Heart right ventricle (tissue), 16 donors: Measurements from ENCODE around the gene CALCOCO1. TPM values are rescaled to one million over a fixed set of nuclear protein-coding genes. Genes with fewer than 3 reads are reported as not detected.
A peak's percentile ranks its signal among the peaks of the same experiment; 100 is the strongest.

Experiments
- ATAC-seq, 8 donors: fragments of 200-7000 bp; cut with Tn5 transposase; one replicate each; pipeline ENCODE4 v1.9.1; 2020; ENCODE audit warnings: mild to moderate bottlenecking in 8 of 8, moderate library complexity in 8 of 8, moderate number of reproducible peaks in 1 of 8
- DNase-seq, 2 donors: peaks; one replicate each; pipeline ENCODE4 v3.0.0-alpha.2; 2020
- H3K27ac ChIP-seq, 10 donors: fragments of 200-600 bp; sonication (generic) in 2 of 10; one replicate each; pipeline versions ENCODE4 v1.5.0 to v1.8.0; 2020 to 2022; ENCODE audit warnings: mild to moderate bottlenecking in 3 of 10
- H3K27me3 ChIP-seq, 7 donors: fragments of 200-600 bp; one replicate each; pipeline ENCODE4 v1.8.0; 2021 to 2022; ENCODE audit warnings: mild to moderate bottlenecking in 2 of 7
- H3K36me3 ChIP-seq, 9 donors: fragments of 200-600 bp; sonication (generic) in 1 of 9; one replicate each; pipeline versions ENCODE4 v1.5.0 to v1.8.0; 2020 to 2022; ENCODE audit warnings: mild to moderate bottlenecking in 2 of 9
- H3K4me1 ChIP-seq, 9 donors: fragments of 200-600 bp; sonication (generic) in 1 of 9; one replicate each; pipeline versions ENCODE4 v1.5.0 to v1.8.0; 2020 to 2022; ENCODE audit warnings: mild to moderate bottlenecking in 4 of 9
- H3K4me3 ChIP-seq, 10 donors: fragments of 200-600 bp; sonication (generic) in 2 of 10; one replicate each; pipeline versions ENCODE4 v1.5.0 to v1.8.0; 2020 to 2022; ENCODE audit warnings: mild to moderate bottlenecking in 7 of 10, moderate library complexity in 2 of 10
- H3K9me3 ChIP-seq, 11 donors: fragments of 200-600 bp in 10 of 11; sonication (generic) in 2 of 11; one replicate each; pipeline versions ENCODE4 v1.5.0 to v1.8.0; 2013 to 2022; ENCODE audit warnings: mild to moderate bottlenecking in 2 of 11, control low read depth in 1 of 11, moderate library complexity in 1 of 11
- WGBS, 2 donors: extraction: QIAGEN DNeasy Blood & Tissue Kit; methylation state at CpG; one replicate each; pipeline ENCODE4 v1.1.7; 2013; ENCODE audit warnings: inconsistent platforms in 1 of 2; 5-methylcytosine and 5-hydroxymethylcytosine counted together
- intact Hi-C, 10 donors: fragments of 100-400 bp; cut with DNase I; formaldehyde crosslinking; loops; one replicate each; pipeline versions ENCODE4 v1.11.1 to v1.14.2; 2022
- polyA plus RNA-seq, 2 donors: library from polyadenylated mRNA; stranded (reverse); fragments of 200-250 nt; gene quantifications; one replicate each; pipeline ENCODE4 v1.2.3, GENCODE V29; 2013
- total RNA-seq, 10 donors: library from RNA; stranded (reverse); fragmentation: NEBNext Ultra II Directional in 3 of 10; extraction: Animal tissue kit (Norgen Biotek cat#: 25700) in 3 of 10; gene quantifications; one replicate each; pipeline versions ENCODE4 v1.2.1 to v1.2.4, GENCODE V29; 2021 to 2023
- TF ChIP-seq, protein P1 (sequence below), 9 donors: fragments of 200-600 bp; sonication (generic) in 2 of 9; IDR thresholded peaks; one replicate each; pipeline versions ENCODE4 v1.5.0 to v1.8.0; 2021 to 2022; ENCODE audit warnings: antibody characterized with exemption in 9 of 9, mild to moderate bottlenecking in 5 of 9, moderate library complexity in 1 of 9
- donor health status: Arrhythmogenic right ventricular cardiomyopathy.
- donor health status: ischemic (EF 13 %, LVEDD 7.1; RV severe dilation, severe dysfunction).
- donor health status: healthy with polysubstance abuse.
- donor health status: DM: no; HTN: yes; CAD: no.
- donor health status: DM: no; HTN: no; CAD: no.
- donor health status: ischemic (EF 25% LVEDD 6.9; RV normal size, moderate dysfunction).
- donor health status: ischemic (EF 25% LVEDD 5.7; RV mildly dilated, moderate dysfunction).
- donor health status: healthy.
- donor health status: DM: yes; HTN: yes; CAD: no.
- donor health status: Ischemic cardiomyopathy.
- donor health status: ischemic (EF 35%, LVEDD 5.7; RV mildly dilated, moderate dysfunction).
- donor health status: nonischemic (EF 11% LVEDD 7.7; RV severe dilation, severe dysfunction).
- donor health status: DM: yes; HTN: yes; CAD: no.
- donor health status: PGD.
- donor health status: ischemic (EF 29% LVEDD 5.4; RV normal size, mild dysfunction).
- donor health status: nonischemic (EF 23%, LVEDD 6.1; RV moderate dilation, normal function).

Gene CALCOCO1
- total and polyA plus RNA-seq, 12 donors = 105 to 264 (median 198) TPM

DNA sequence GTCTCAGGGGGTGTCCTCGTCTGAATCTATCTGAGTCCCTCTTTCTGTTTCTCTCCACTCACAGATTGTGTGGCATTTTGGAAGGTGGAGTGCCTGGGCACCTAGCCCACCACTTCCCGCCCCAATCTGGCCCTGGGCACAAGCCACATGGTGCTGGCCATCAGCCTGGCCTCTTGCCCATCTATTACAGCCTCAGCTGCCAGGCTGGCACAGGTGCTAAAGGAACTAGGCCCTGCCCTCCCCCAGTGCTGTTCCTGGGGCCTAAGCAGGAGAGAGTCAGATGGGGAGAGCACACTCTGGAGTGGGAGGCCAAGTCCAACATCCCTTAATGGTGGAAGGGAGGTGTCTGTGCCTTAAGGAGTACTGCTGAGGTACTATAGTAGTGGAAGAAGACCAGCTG is 8.3 kb upstream of the CALCOCO1 start:
- TF ChIP-seq, protein P1, sequence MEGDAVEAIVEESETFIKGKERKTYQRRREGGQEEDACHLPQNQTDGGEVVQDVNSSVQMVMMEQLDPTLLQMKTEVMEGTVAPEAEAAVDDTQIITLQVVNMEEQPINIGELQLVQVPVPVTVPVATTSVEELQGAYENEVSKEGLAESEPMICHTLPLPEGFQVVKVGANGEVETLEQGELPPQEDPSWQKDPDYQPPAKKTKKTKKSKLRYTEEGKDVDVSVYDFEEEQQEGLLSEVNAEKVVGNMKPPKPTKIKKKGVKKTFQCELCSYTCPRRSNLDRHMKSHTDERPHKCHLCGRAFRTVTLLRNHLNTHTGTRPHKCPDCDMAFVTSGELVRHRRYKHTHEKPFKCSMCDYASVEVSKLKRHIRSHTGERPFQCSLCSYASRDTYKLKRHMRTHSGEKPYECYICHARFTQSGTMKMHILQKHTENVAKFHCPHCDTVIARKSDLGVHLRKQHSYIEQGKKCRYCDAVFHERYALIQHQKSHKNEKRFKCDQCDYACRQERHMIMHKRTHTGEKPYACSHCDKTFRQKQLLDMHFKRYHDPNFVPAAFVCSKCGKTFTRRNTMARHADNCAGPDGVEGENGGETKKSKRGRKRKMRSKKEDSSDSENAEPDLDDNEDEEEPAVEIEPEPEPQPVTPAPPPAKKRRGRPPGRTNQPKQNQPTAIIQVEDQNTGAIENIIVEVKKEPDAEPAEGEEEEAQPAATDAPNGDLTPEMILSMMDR (IDR thresholded peaks at IDR 0.05) = no peak
- Histone ChIP-seq H3K27ac (no peak overlapping the region), H3K36me3 (no peaks in the 10 kb centered on the region), H3K4me1 (peaks cover 6 to 27% (median 19%) of the 10 kb centered on the region in 9 donors), H3K27me3 (peaks cover 0 to 60% (median 34%) of the 10 kb centered on the region in 7 donors), H3K9me3 (no peaks in the 10 kb centered on the region), H3K4me3 (no peak overlapping the region)
- ATAC-seq (peak in 6 of 8 donors; percentile 55 to 82 (median 70)), DNase-seq (peak; percentile 30 to 37)
- intact Hi-C loops = no loop called here
- WGBS, 2 donors = 43% methylated on average over 2 of the region's 2 CpGs

- Histone ChIP-seq H3K9me3 (no peaks in the 10 kb centered on the region), H3K27me3 (peaks cover 0 to 48% (median 22%) of the 10 kb centered on the region in 7 donors), H3K4me1 (peaks cover 3 to 19% (median 10%) of the 10 kb centered on the region in 9 donors), H3K4me3 (no peak overlapping the region), H3K27ac (no peak overlapping the region), H3K36me3 (no peaks in the 10 kb centered on the region)
- 90 to 92% methylated on average over 9 of the region's 9 CpGs for WGBS, 2 donors
- ATAC-seq (no peak), DNase-seq (no peak)
- TF ChIP-seq, protein P1 (IDR thresholded peaks at IDR 0.05) = no peak
- intact Hi-C loops = no loop called here
Measured at GRCh38 chr12:53734425-53734824, 7.2 kb upstream of the CALCOCO1 start.

GRCh38 chr12:53733807-53734200 is 6.6 kb upstream of the CALCOCO1 start:
- WGBS, 2 donors = 56 to 64% methylated on average over 5 of the region's 5 CpGs
- H3K27ac ChIP-seq = no peak overlapping the region
- TF ChIP-seq, protein P1 (IDR thresholded peaks at IDR 0.05) = no peak

GRCh38 chr12:53733051-53733806 is 6.0 kb upstream of the CALCOCO1 start:
- TF ChIP-seq, protein P1 (IDR thresholded peaks at IDR 0.05) = no peak

More at GRCh38 chr12:53733807-53734200, 6.6 kb upstream of the CALCOCO1 start:
- DNase-seq (no peak), ATAC-seq (no peak)
- no peaks in the 10 kb centered on the region for H3K36me3 ChIP-seq
- H3K4me1 ChIP-seq = peaks cover 0 to 14% (median 6%) of the 10 kb centered on the region in 9 donors
- H3K27me3 ChIP-seq = peaks cover 0 to 42% (median 16%) of the 10 kb centered on the region in 7 donors
- intact Hi-C loops = no loop called here
- no peaks in the 10 kb centered on the region for H3K9me3 ChIP-seq
- H3K4me3 ChIP-seq = no peak overlapping the region

More at GRCh38 chr12:53733051-53733806, 6.0 kb upstream of the CALCOCO1 start:
- no peaks in the 10 kb centered on the region for H3K36me3 ChIP-seq
- peaks cover 0 to 37% (median 10%) of the 10 kb centered on the region in 7 donors for H3K27me3 ChIP-seq
- no peak for DNase-seq
- H3K4me1 ChIP-seq = peaks cover 0 to 9% (median under 1%) of the 10 kb centered on the region in 9 donors
- ATAC-seq = no peak
- H3K4me3 ChIP-seq = no peak overlapping the region
- intact Hi-C loops = no loop called here
- no peaks in the 10 kb centered on the region for H3K9me3 ChIP-seq
- WGBS, 2 donors = 93 to 96% methylated on average over 2 of the region's 2 CpGs
- no peak overlapping the region for H3K27ac ChIP-seq
